NCI-H2029 (cell line): Measurements from ENCODE around the gene SNRNP48.

ENCODE experiments used
- DNase-seq: peaks from one replicate; lab custom pipeline; 2025; lab: John Stamatoyannopoulos, UW

The SNRNP48 gene

GRCh38 chr6:7594579-7595125, 4.7 kb downstream of the SNRNP48 start:
- no peak for DNase-seq

- DNase-seq = no peak
These were observed 14.0 kb downstream of the SNRNP48 start for GRCh38 chr6:7604003-7604402.

- no peak for DNase-seq
These were observed 14.5 kb downstream of the SNRNP48 start for GRCh38 chr6:7604506-7604905.

- peak; percentile 74 for DNase-seq
These were observed 25.8 kb downstream of the SNRNP48 start for GRCh38 chr6:7615611-7616383.

GRCh38 chr6:7617801-7618764, 28.1 kb downstream of the SNRNP48 start:
- peak; percentile 97 for DNase-seq

GRCh38 chr6:7621761-7622160, 31.8 kb downstream of the SNRNP48 start:
- no peak for DNase-seq

GRCh38 chr6:7624796-7625710, 35.1 kb downstream of the SNRNP48 start:
- DNase-seq = peak; percentile 20

GRCh38 chr6:7628479-7628878, 38.5 kb downstream of the SNRNP48 start:
- no peak for DNase-seq

- DNase-seq = no peak
These were observed 38.9 kb downstream of the SNRNP48 start for GRCh38 chr6:7628909-7629308.

GRCh38 chr6:7629321-7629720, 39.3 kb downstream of the SNRNP48 start:
- DNase-seq = no peak

- DNase-seq = no peak
These were observed 40.8 kb downstream of the SNRNP48 start for GRCh38 chr6:7630792-7631191.

- no peak for DNase-seq
These were observed 41.5 kb downstream of the SNRNP48 start for GRCh38 chr6:7631466-7631865.

- no peak for DNase-seq
These were observed 42.7 kb downstream of the SNRNP48 start for GRCh38 chr6:7632501-7633290.

- DNase-seq = peak; percentile 65
These were observed 43.4 kb downstream of the SNRNP48 start for GRCh38 chr6:7633361-7633760.

GRCh38 chr6:7636151-7636550, 46.2 kb downstream of the SNRNP48 start:
- no peak for DNase-seq

- no peak for DNase-seq
These were observed 47.5 kb downstream of the SNRNP48 start for GRCh38 chr6:7637533-7637932.

GRCh38 chr6:7639427-7639826, 49.4 kb downstream of the SNRNP48 start:
- DNase-seq = no peak

- DNase-seq = no peak
These were observed 50.0 kb downstream of the SNRNP48 start for GRCh38 chr6:7640016-7640415.

- no peak for DNase-seq
These were observed 50.9 kb downstream of the SNRNP48 start for GRCh38 chr6:7640607-7641577.

- DNase-seq = no peak
These were observed 52.8 kb downstream of the SNRNP48 start for GRCh38 chr6:7642791-7643190.
